Astrocyte (in vitro differentiated cells and primary cell): Measurements from ENCODE around the gene CLCN7. TPM values are rescaled to one million over a fixed set of nuclear protein-coding genes. Genes with fewer than 3 reads are reported as not detected.

Experiments used
- DNase-seq: peaks from one replicate; pipeline ENCODE4 v3.0.0-alpha.2; 2010; ENCODE audit warnings: low read depth
- FAIRE-seq: peaks from 2 replicates; lab custom pipeline; 2011; peaks lifted over from hg19 to GRCh38; lab: Jason Lieb, UNC
- H2AFZ ChIP-seq: 2 replicates; pipeline ENCODE4 v1.6.0; 2012; ENCODE audit warnings: low read depth, low read length, inconsistent platforms
- H3K27ac ChIP-seq: 2 replicates; pipeline ENCODE4 v1.5.1; 2011; ENCODE audit warnings: low read depth, low read length, inconsistent platforms
- H3K27me3 ChIP-seq: 2 replicates; pipeline ENCODE4 v1.6.0; 2011; ENCODE audit warnings: low read length, inconsistent platforms; ENCODE audit not compliant: insufficient read depth
- H3K36me3 ChIP-seq: 2 replicates; pipeline ENCODE4 v1.5.1; 2011; ENCODE audit warnings: low read length, inconsistent platforms; ENCODE audit not compliant: insufficient read depth
- H3K4me1 ChIP-seq: 2 replicates; pipeline ENCODE4 v1.5.1; 2011; ENCODE audit warnings: low read length, inconsistent platforms; ENCODE audit not compliant: insufficient read depth
- H3K4me2 ChIP-seq: 2 replicates; pipeline ENCODE4 v1.6.0; 2012; ENCODE audit warnings: low read length, inconsistent platforms
- H3K4me3 ChIP-seq: 2 replicates; pipeline ENCODE4 v1.5.1; 2011; ENCODE audit warnings: low read depth, mild to moderate bottlenecking, low read length, inconsistent platforms; ENCODE audit not compliant: insufficient read depth
- H3K79me2 ChIP-seq: 2 replicates; pipeline ENCODE4 v1.6.0; 2012; ENCODE audit warnings: mild to moderate bottlenecking, low read length, inconsistent platforms; ENCODE audit not compliant: insufficient read depth
- H3K9ac ChIP-seq: 2 replicates; pipeline ENCODE4 v1.6.0; 2012; ENCODE audit warnings: mild to moderate bottlenecking, low read length, inconsistent platforms
- H3K9me3 ChIP-seq: 2 replicates; pipeline ENCODE4 v1.5.1; 2012; ENCODE audit warnings: low read depth, mild to moderate bottlenecking, low read length, inconsistent platforms; ENCODE audit not compliant: insufficient read depth
- H4K20me1 ChIP-seq: 2 replicates; pipeline ENCODE4 v1.6.0; 2012; ENCODE audit warnings: low read length, inconsistent platforms; ENCODE audit not compliant: insufficient read depth
- H3K27ac Mint-ChIP-seq: one replicate; pipeline ENCODE4 v1.8.0; 2021; ENCODE audit warnings: mild to moderate bottlenecking, mixed read lengths; ENCODE audit not compliant: unreplicated experiment
- H3K27me3 Mint-ChIP-seq: one replicate; pipeline ENCODE4 v1.8.0; 2021; ENCODE audit warnings: low read depth, mixed read lengths; ENCODE audit not compliant: unreplicated experiment
- H3K36me3 Mint-ChIP-seq: one replicate; pipeline ENCODE4 v1.8.0; 2021; ENCODE audit warnings: low read depth, mixed read lengths; ENCODE audit not compliant: unreplicated experiment
- H3K4me1 Mint-ChIP-seq: one replicate; pipeline ENCODE4 v1.8.0; 2021; ENCODE audit warnings: low read depth, mixed read lengths; ENCODE audit not compliant: unreplicated experiment
- H3K4me3 Mint-ChIP-seq: one replicate; pipeline ENCODE4 v1.8.0; 2021; ENCODE audit warnings: mild to moderate bottlenecking, moderate library complexity, mixed read lengths; ENCODE audit not compliant: unreplicated experiment
- H3K9me3 Mint-ChIP-seq: one replicate; pipeline ENCODE4 v1.8.0; 2021; ENCODE audit warnings: mild to moderate bottlenecking, mixed read lengths; ENCODE audit not compliant: unreplicated experiment
- EZH2 ChIP-seq: IDR thresholded peaks from 2 replicates; pipeline ENCODE4 v1.6.1; 2012; ENCODE audit warnings: mild to moderate bottlenecking, low read length, inconsistent platforms; ENCODE audit not compliant: insufficient read depth
- total RNA-seq: library from RNA; stranded (reverse); gene quantifications from 2 replicates; pipeline ENCODE4 v1.2.1, GENCODE V29; 2021
- TF ChIP-seq, protein P1 (sequence below): IDR thresholded peaks from 2 replicates; pipeline ENCODE4 v1.5.1; 2011; ENCODE audit warnings: low read depth, mild to moderate bottlenecking, inconsistent platforms, low read length, moderate library complexity; ENCODE audit not compliant: insufficient read depth

The CLCN7 gene
- total RNA-seq, 1 donor from 2014 or later: 66.7 TPM

DNA sequence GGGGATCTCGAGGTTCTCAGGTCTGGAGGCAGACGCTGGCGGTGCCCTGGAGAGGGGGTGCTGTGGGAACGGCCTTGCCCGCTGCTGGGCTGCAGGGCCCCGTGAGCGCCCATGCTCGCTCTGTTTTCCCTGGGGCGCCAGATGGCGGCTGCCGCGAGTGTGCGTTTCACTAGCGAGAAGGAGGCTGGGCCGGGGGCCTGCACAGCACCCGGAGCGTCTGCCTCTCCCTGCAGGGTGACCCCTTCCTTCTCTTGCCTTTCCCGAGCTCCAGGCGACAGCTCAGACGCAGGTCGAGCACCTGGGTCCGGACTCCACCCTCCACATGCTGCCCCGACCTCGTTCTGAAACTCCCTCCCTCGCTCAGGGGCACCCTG lies 21.0 kb upstream of the CLCN7 start:
- no peak overlapping the region for H3K4me3 ChIP-seq
- peaks cover 29% of the 10 kb centered on the region for H3K79me2 ChIP-seq
- no peaks in the 10 kb centered on the region for H3K27me3 ChIP-seq
- H3K9ac ChIP-seq: no peak overlapping the region
- peaks cover 6% of the 10 kb centered on the region for H3K4me1 Mint-ChIP-seq
- peaks cover 2% of the 10 kb centered on the region for H3K36me3 ChIP-seq
- H3K9me3 Mint-ChIP-seq: no peaks in the 10 kb centered on the region
- peaks cover 13% of the 10 kb centered on the region for H4K20me1 ChIP-seq
- TF ChIP-seq EZH2: no peak
- TF ChIP-seq, protein P1, sequence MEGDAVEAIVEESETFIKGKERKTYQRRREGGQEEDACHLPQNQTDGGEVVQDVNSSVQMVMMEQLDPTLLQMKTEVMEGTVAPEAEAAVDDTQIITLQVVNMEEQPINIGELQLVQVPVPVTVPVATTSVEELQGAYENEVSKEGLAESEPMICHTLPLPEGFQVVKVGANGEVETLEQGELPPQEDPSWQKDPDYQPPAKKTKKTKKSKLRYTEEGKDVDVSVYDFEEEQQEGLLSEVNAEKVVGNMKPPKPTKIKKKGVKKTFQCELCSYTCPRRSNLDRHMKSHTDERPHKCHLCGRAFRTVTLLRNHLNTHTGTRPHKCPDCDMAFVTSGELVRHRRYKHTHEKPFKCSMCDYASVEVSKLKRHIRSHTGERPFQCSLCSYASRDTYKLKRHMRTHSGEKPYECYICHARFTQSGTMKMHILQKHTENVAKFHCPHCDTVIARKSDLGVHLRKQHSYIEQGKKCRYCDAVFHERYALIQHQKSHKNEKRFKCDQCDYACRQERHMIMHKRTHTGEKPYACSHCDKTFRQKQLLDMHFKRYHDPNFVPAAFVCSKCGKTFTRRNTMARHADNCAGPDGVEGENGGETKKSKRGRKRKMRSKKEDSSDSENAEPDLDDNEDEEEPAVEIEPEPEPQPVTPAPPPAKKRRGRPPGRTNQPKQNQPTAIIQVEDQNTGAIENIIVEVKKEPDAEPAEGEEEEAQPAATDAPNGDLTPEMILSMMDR: no peak
- FAIRE-seq (no peak), DNase-seq (no peak)
- peaks cover 5% of the 10 kb centered on the region for H3K36me3 Mint-ChIP-seq
- H3K4me2 ChIP-seq: no peak overlapping the region
- no peak overlapping the region for H3K27ac Mint-ChIP-seq
- no peaks in the 10 kb centered on the region for H3K9me3 ChIP-seq
- H3K27ac ChIP-seq: no peak overlapping the region
- peaks cover 15% of the 10 kb centered on the region for H3K4me1 ChIP-seq
- H2AFZ ChIP-seq: no peak overlapping the region
- H3K27me3 Mint-ChIP-seq: peaks cover 2% of the 10 kb centered on the region
- H3K4me3 Mint-ChIP-seq: no peak overlapping the region

DNA sequence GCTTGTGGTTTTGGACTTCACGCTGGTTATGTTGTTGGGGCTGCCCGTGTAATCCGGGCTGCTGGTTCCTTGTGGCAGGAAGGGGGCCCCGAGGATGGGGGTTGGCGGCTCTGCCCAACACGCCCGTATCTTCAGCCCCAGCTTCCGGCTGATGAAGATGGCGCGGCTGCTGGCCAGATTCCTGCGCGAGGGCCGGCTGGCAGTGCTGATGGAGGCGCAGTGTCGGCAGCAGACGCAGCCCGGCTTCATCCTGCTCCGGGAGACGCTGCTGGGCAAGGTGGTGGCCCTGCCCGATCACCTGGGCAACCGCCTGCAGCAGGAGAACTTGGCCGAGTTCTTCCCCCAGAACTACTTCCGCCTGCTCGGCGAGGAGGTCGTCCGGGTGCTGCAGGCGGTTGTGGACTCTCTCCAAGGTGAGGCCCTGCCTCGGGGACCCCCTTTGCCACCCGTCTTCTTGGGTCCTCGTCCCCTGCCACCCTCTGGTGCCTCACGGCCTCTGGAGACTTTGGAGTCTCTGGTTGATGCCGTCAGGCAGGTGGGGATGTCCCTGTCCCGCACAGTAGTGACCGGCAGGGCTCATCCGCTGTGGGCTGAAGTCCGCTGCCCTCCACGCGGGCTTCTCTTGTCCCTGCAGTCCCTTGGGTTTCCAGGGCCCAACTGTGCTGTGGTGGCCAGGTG lies 20.5 kb upstream of the CLCN7 start:
- FAIRE-seq (no peak), DNase-seq (no peak)
- peaks cover 29% of the 10 kb centered on the region for H3K79me2 ChIP-seq
- no peak overlapping the region for H3K4me3 ChIP-seq
- H3K9ac ChIP-seq: no peak overlapping the region
- H3K4me2 ChIP-seq: no peak overlapping the region
- H3K27ac ChIP-seq: no peak overlapping the region
- Mint-ChIP-seq H3K4me3 (no peak overlapping the region), H3K4me1 (peaks cover 6% of the 10 kb centered on the region), H3K36me3 (peaks cover 5% of the 10 kb centered on the region), H3K27me3 (peaks cover 5% of the 10 kb centered on the region), H3K27ac (no peak overlapping the region), H3K9me3 (no peaks in the 10 kb centered on the region)
- H3K27me3 ChIP-seq: no peaks in the 10 kb centered on the region
- peaks cover 2% of the 10 kb centered on the region for H3K36me3 ChIP-seq
- H3K4me1 ChIP-seq: peaks cover 15% of the 10 kb centered on the region
- peaks cover 13% of the 10 kb centered on the region for H4K20me1 ChIP-seq
- no peaks in the 10 kb centered on the region for H3K9me3 ChIP-seq
- no peak overlapping the region for H2AFZ ChIP-seq
- no peak for TF ChIP-seq EZH2
- TF ChIP-seq, protein P1: no peak

GRCh38 chr16:1494711-1495110 lies 19.9 kb upstream of the CLCN7 start:
- H3K9me3 ChIP-seq: no peaks in the 10 kb centered on the region
- peaks cover 13% of the 10 kb centered on the region for H4K20me1 ChIP-seq
- Mint-ChIP-seq H3K4me1 (peaks cover 6% of the 10 kb centered on the region), H3K36me3 (peaks cover 5% of the 10 kb centered on the region), H3K27ac (no peak overlapping the region), H3K9me3 (no peaks in the 10 kb centered on the region), H3K4me3 (peak overlapping the region; percentile 88), H3K27me3 (peaks cover 9% of the 10 kb centered on the region)
- H3K9ac ChIP-seq: peak overlapping the region; percentile 89
- no peak for DNase-seq
- no peaks in the 10 kb centered on the region for H3K27me3 ChIP-seq
- H3K4me2 ChIP-seq: peak overlapping the region; percentile 99
- FAIRE-seq: no peak
- H3K4me1 ChIP-seq: peaks cover 15% of the 10 kb centered on the region
- H3K36me3 ChIP-seq: peaks cover 2% of the 10 kb centered on the region
- no peak overlapping the region for H3K27ac ChIP-seq
- no peak overlapping the region for H3K4me3 ChIP-seq
- no peak overlapping the region for H2AFZ ChIP-seq
- peaks cover 29% of the 10 kb centered on the region for H3K79me2 ChIP-seq
- TF ChIP-seq, protein P1: no peak
- no peak for TF ChIP-seq EZH2
